ENCODE results near the gene TANGO2. TPM values are rescaled to one million over a fixed set of nuclear protein-coding genes. Genes with fewer than 3 reads are reported as not detected.

Gene TANGO2
- total and polyA plus RNA-seq, 9 of the 15 experiments (the other 6 are each of a cell fraction or from before 2014, with no cell fraction given), result 15.5 to 94.9 (median 70.1) TPM

- intact Hi-C loops (cut with micrococcal nuclease) (no loop called here), in situ Hi-C loops (cut with MboI) (no loop called here)
- Histone ChIP-seq H3K9me3 (replicated peaks; ENCODE audit: control insufficient read depth, insufficient read depth, low read depth, low read length) (peaks cover 14% of the 10 kb centered on the region), H3K9ac (ENCODE audit: insufficient read depth in 1 of 2, low read depth in 2 of 2, low read length in 2 of 2) (peak overlapping the region in 1 of 2 experiments; percentile 89; a peak in 2 of 4 replicates), H3K27ac (ENCODE audit: extremely low read depth, low read depth, low read length) (no peak overlapping the region), H3K4me3 (no peak overlapping the region), H4K20me1 (replicated peaks; ENCODE audit: control insufficient read depth, insufficient read depth, low read length) (peaks cover 15% of the 10 kb centered on the region; the same call in 1 of the 2 replicates), H3K4me1 (replicated peaks in 1 of 2; ENCODE audit: control insufficient read depth in 2 of 2, insufficient read depth in 2 of 2, low read length in 2 of 2) (peaks cover 57 to 64% of the 10 kb centered on the region in 2 experiments), H2AFZ (ENCODE audit: low read depth, low read length) (no peak overlapping the region), H3K9me1 (ENCODE audit: control insufficient read depth, insufficient read depth, low read length) (peaks cover 20% of the 10 kb centered on the region), H3K36me3 (ENCODE audit: control insufficient read depth, insufficient read depth, low read length) (peaks cover 22% of the 10 kb centered on the region; the same call in 2 of the 3 replicates), H3K79me2 (ENCODE audit: control insufficient read depth, insufficient read depth, low read length) (peaks cover 30% of the 10 kb centered on the region; the same call in 2 of the 3 replicates), H3K4me2 (ENCODE audit: insufficient read depth, low read length) (no peak overlapping the region), H3K27me3 (ENCODE audit: control insufficient read depth in 2 of 2, insufficient read depth in 2 of 2, low read length in 2 of 2) (no peaks in the 10 kb centered on the region)
- FAIRE-seq, result no peak
- no TSS peak for BruUV-seq (replicated peaks)
- CTCF ChIA-PET (ENCODE audit: low intra/inter-chr PET ratio), result interaction anchor here (0.6 kb wide), 1 partner anchor 41 kb away, joined by 3 read pairs; no protein-coding TSS in a partner anchor
- WGBS (ENCODE audit: insufficient coverage, low coverage, missing lambda C conversion rate), result 78% methylated on average over 11 of the region's 11 CpGs
- peak in 1 of 4 experiments; percentile 54 for DNase-seq (ENCODE audit: extremely low read depth in 1 of 4, low spot score in 3 of 4)
- ATAC-seq, result peak; percentile 14
- POLR2A ChIA-PET, result interaction anchor here (0.9 to 10.0 kb wide), 8 partner anchors 10 to 103 kb away, joined by 3 to 120 read pairs (median 6); partner anchors contain the start of gene TANGO2
- TF ChIP-seq HDAC6 (IDR thresholded peaks at IDR 0.05; ENCODE audit: low read depth, low read length), result 0 out of 2 replicates have a peak, but pooled peaks have one; percentile 9
- no peak for TF ChIP-seq ZNF830 (CRISPR knock-in tag; IDR thresholded peaks at IDR 0.05)
- no peak for TF ChIP-seq FIP1L1 (IDR thresholded peaks at IDR 0.05; ENCODE audit: low read depth, low read length, poor library complexity, severe bottlenecking)
- no peak for TF ChIP-seq RBFOX2 (IDR thresholded peaks at IDR 0.05; ENCODE audit: low read depth, low read length)
- no peak for TF ChIP-seq MEIS2 (IDR thresholded peaks at IDR 0.05; ENCODE audit: partially characterized antibody)
- no peak for TF ChIP-seq NUFIP1 (IDR thresholded peaks at IDR 0.05; ENCODE audit: partially characterized antibody)
- no peak for TF ChIP-seq POLR2H (tag; IDR thresholded peaks at IDR 0.05; ENCODE audit: low read depth)
- TF ChIP-seq SNAPC5 (CRISPR knock-in tag; IDR thresholded peaks at IDR 0.05), result no peak
- peak; percentile 36; the same call in 1 of the 2 replicates for TF ChIP-seq ZBTB7A (IDR thresholded peaks at IDR 0.05; ENCODE audit: borderline replicate concordance, control insufficient read depth, low read depth, low read length)
- TF ChIP-seq MTF1 (CRISPR knock-in tag; IDR thresholded peaks at IDR 0.05; ENCODE audit: borderline replicate concordance), result no peak
- no peak for TF ChIP-seq AFF4 (CRISPR knock-in tag; IDR thresholded peaks at IDR 0.05)
- no peak for TF ChIP-seq TRIM24 (IDR thresholded peaks at IDR 0.05)
- no peak; a peak in 1 of 4 replicates for TF ChIP-seq CSDE1 (IDR thresholded peaks at IDR 0.05)
- 0 out of 4 replicates have a peak, but pooled peaks of 1 of the 2 experiments have one; percentile 3 for TF ChIP-seq RCOR1 (IDR thresholded peaks at IDR 0.05; ENCODE audit: borderline replicate concordance in 1 of 2, low read depth in 2 of 2, low read length in 2 of 2)
- no peak for TF ChIP-seq ZNF644 (tag; IDR thresholded peaks at IDR 0.05; ENCODE audit: low read depth)
- peak; percentile 17 for TF ChIP-seq SAP30 (IDR thresholded peaks at IDR 0.05; ENCODE audit: borderline replicate concordance, insufficient read depth, low read depth, low read length, poor library complexity, severe bottlenecking)
- no peak for TF ChIP-seq ZNF134 (CRISPR knock-in tag; conservative IDR thresholded peaks at IDR 0.05)
Measured at GRCh38 chr22:20008221-20008995, 12.5 kb upstream of the TANGO2 start.

Measured in K562 (cell line).